ENCODE measurements around the gene PDLIM1.

- TF ChIP-seq CTCF (conservative IDR thresholded peaks at IDR 0.05; ENCODE audit: low read length) = no peak
- TF ChIP-seq EZH2phosphoT487 (IDR thresholded peaks at IDR 0.05; ENCODE audit: borderline replicate concordance) = no peak
Measured at GRCh38 chr10:95306318-95306650, 15.5 kb upstream of the PDLIM1 start.
